Measurements from ENCODE around the gene KRT86. TPM values are rescaled to one million over a fixed set of nuclear protein-coding genes. Genes with fewer than 3 reads are reported as not detected.

The KRT86 gene
- total and polyA plus RNA-seq, 2 of the 8 experiments (the other 6 are each of a cell fraction or from before 2014, with no cell fraction given) = 0.12 TPM; not detected in 1

GRCh38 chr12:52257074-52257551, 17.3 kb upstream of the KRT86 start:
- Histone ChIP-seq H4K5ac (ENCODE audit: insufficient read length, low read depth, low read length) (no peak overlapping the region), H3K9me3 (ENCODE audit: insufficient read depth in 2 of 2, low read depth in 1 of 2, low read length in 1 of 2) (peaks cover 2% of the 10 kb centered on the region in 2 experiments; a peak in 2 of 4 replicates), H2AK5ac (ENCODE audit: low read depth, low read length) (no peak overlapping the region), H3K27me3 (replicated peaks in 1 of 4; ENCODE audit: control insufficient read depth in 3 of 4, extremely low read depth in 1 of 4, insufficient read depth in 3 of 4, low read length in 3 of 4) (peaks cover 14 to 47% (median 37%) of the 10 kb centered on the region in 4 experiments), H3K56ac (replicated peaks; ENCODE audit: insufficient read length, low read depth, low read length) (no peak overlapping the region), H4K20me1 (replicated peaks in 1 of 2; ENCODE audit: control insufficient read depth in 1 of 2, insufficient read depth in 2 of 2, low read length in 2 of 2) (no peaks in the 10 kb centered on the region), H3K14ac (ENCODE audit: insufficient read length) (no peak overlapping the region), H3K79me1 (ENCODE audit: low read depth, low read length) (no peaks in the 10 kb centered on the region), H2BK15ac (ENCODE audit: low read length) (no peak overlapping the region), H2BK12ac (ENCODE audit: low read depth, low read length) (no peak overlapping the region), H4K91ac (replicated peaks; ENCODE audit: insufficient read length, low read length) (no peak overlapping the region), H3K4me2 (ENCODE audit: insufficient read depth in 1 of 2, low read depth in 2 of 2, low read length in 2 of 2) (no peak overlapping the region), H3K18ac (ENCODE audit: extremely low read depth, low read length) (no peak overlapping the region), H3K79me2 (ENCODE audit: control insufficient read depth in 1 of 2, insufficient read depth in 2 of 2, low read length in 2 of 2) (no peaks in the 10 kb centered on the region), H3K23me2 (ENCODE audit: low read depth, low read length) (peaks cover 3% of the 10 kb centered on the region; the same call in 1 of the 2 replicates), H2BK120ac (replicated peaks; ENCODE audit: low read depth, low read length) (no peak overlapping the region), H3K4me1 (replicated peaks in 1 of 4; ENCODE audit: control insufficient read depth in 3 of 4, insufficient read depth in 4 of 4, low read length in 3 of 4) (peaks cover 0 to 6% (median under 1%) of the 10 kb centered on the region in 4 experiments; a peak in 3 of 7 replicates), H3K9ac (replicated peaks in 1 of 4; ENCODE audit: extremely low read depth in 1 of 4, low read depth in 3 of 4, low read length in 3 of 4) (no peak overlapping the region), H3K4me3 (ENCODE audit: extremely low read depth in 1 of 4, insufficient read depth in 2 of 4, low read depth in 3 of 4, low read length in 4 of 4) (no peak overlapping the region), H3K27ac (ENCODE audit: low read depth, low read length) (no peak overlapping the region), H3K4ac (replicated peaks; ENCODE audit: insufficient read length, low read depth, low read length) (no peak overlapping the region), H3K23ac (ENCODE audit: insufficient read length) (no peak overlapping the region), H2BK20ac (ENCODE audit: low read length) (no peak overlapping the region), H4K8ac (ENCODE audit: extremely low read depth, insufficient read depth, low read length) (no peak overlapping the region), H2BK5ac (ENCODE audit: low read depth, low read length) (no peak overlapping the region), H2AFZ (ENCODE audit: low read length) (no peak overlapping the region), H3K36me3 (ENCODE audit: control insufficient read depth in 2 of 4, insufficient read depth in 4 of 4, low read length in 3 of 4) (no peaks in the 10 kb centered on the region)
- 90% methylated on average over 4 of the region's 4 CpGs; no CpG with 5 or more reads in 1 of the 2 experiments for WGBS, 2 experiments (ENCODE audit: extremely low coverage in 1 of 2, insufficient coverage in 1 of 2, insufficient read length in 1 of 2, insufficient replicate concordance in 2 of 2, low coverage in 1 of 2, low lambda C conversion rate in 2 of 2, missing lambda C conversion rate in 1 of 2)
- FAIRE-seq = no peak
- POLR2A ChIA-PET (ENCODE audit: partially characterized antibody) = interaction anchor here (1.6 to 2.1 kb wide), 2 partner anchors 10 to 19 kb away, joined by 5 to 6 read pairs; no protein-coding TSS in a partner anchor
- no peak for DNase-seq (ENCODE audit: low read depth in 1 of 2, low spot score in 2 of 2)
- CTCF ChIA-PET (ENCODE audit: partially characterized antibody) = interaction anchor here (0.7 to 14.6 kb wide), 9 partner anchors 20 to 100 kb away, joined by 3 to 151 read pairs (median 7); partner anchors contain the start of gene KRT7
- no peak for TF ChIP-seq CTCF (IDR thresholded peaks at IDR 0.05; ENCODE audit: control extremely low read depth in 1 of 3, insufficient read depth in 1 of 3, low read depth in 1 of 3, low read length in 3 of 3)
- TF ChIP-seq CREB1 (IDR thresholded peaks at IDR 0.05) = no peak
- no peak for TF ChIP-seq SAP30 (IDR thresholded peaks at IDR 0.05; ENCODE audit: insufficient read depth, insufficient replicate concordance, low read length)
- no peak for TF ChIP-seq SIX5 (IDR thresholded peaks at IDR 0.05; ENCODE audit: low read depth, low read length)
- no peak for TF ChIP-seq RAD21 (IDR thresholded peaks at IDR 0.05 in 1 of 2, conservative IDR thresholded peaks at IDR 0.05 in 1 of 2; ENCODE audit: low read depth in 2 of 2, low read length in 2 of 2)
- TF ChIP-seq TCF12 (IDR thresholded peaks at IDR 0.05; ENCODE audit: low read depth, low read length) = no peak
- TF ChIP-seq NRF1 (IDR thresholded peaks at IDR 0.05; ENCODE audit: low read depth, low read length) = no peak
- no peak for TF ChIP-seq GTF2F1 (IDR thresholded peaks at IDR 0.05; ENCODE audit: borderline replicate concordance, low read depth, low read length)
- no peak for TF ChIP-seq MAFK (IDR thresholded peaks at IDR 0.05; ENCODE audit: low read depth, low read length)
- no peak for TF ChIP-seq RXRA (IDR thresholded peaks at IDR 0.05; ENCODE audit: insufficient read depth, low read depth, low read length)
- no peak for TF ChIP-seq CEBPB (IDR thresholded peaks at IDR 0.05; ENCODE audit: low read depth, low read length)
